K562 (cell line): ENCODE measurements around the gene ODC1. TPM values are rescaled to one million over a fixed set of nuclear protein-coding genes. Genes with fewer than 3 reads are reported as not detected.

Source experiments
- ATAC-seq: fragments of 200-7000 bp; cut with Tn5 transposase; 3 replicates; pipeline ENCODE4 v1.9.1; 2020; ENCODE audit warnings: moderate library complexity
- BruUV-seq: library from RNA; stranded (reverse); fragments of 400-500 nt; replicated peaks from 2 replicates; lab custom pipeline; 2021; lab: Mats Ljungman, UMichigan
- CTCF ChIA-PET: fragments of 300-600 bp; formaldehyde crosslinking; extraction: SDS; loops from one replicate; lab custom pipeline; 2021; ENCODE audit warnings: low intra/inter-chr PET ratio; lab: Yijun Ruan, JAX
- POLR2A ChIA-PET: fragments of 300-600, 350-650 bp; sonication (Branson Sonifier 250); formaldehyde crosslinking; extraction: SDS; loops from one replicate; lab custom pipeline; 2021; ENCODE audit warnings: antibody characterized with exemption, inconsistent platforms; lab: Yijun Ruan, JAX
- DNase-seq, 4 experiments: peaks; one replicate each; pipeline versions ENCODE4 v3.0.0 to v3.0.0-alpha.2; 2011 to 2018; ENCODE audit warnings: low spot score in 3 of 4, mixed read lengths in 3 of 4; ENCODE audit errors: extremely low read depth in 1 of 4
- FAIRE-seq: peaks from 2 replicates; lab custom pipeline; 2011; peaks lifted over from hg19 to GRCh38; lab: Jason Lieb, UNC
- H2AFZ ChIP-seq: 2 replicates; pipeline ENCODE4 v1.6.0; 2011; ENCODE audit warnings: low read depth, low read length, control low read depth, inconsistent platforms
- H3K27ac ChIP-seq: fragments of 200-600 bp; 3 replicates; pipeline ENCODE4 v1.8.0; 2011; ENCODE audit warnings: low read depth, mild to moderate bottlenecking, control low read depth, inconsistent platforms, low read length, moderate library complexity, mixed read lengths; ENCODE audit errors: extremely low read depth
- H3K27me3 ChIP-seq, 2 experiments: fragments of 300-600 bp in 1 of 2; 2 replicates in 1 of 2; 3 replicates in 1 of 2; pipeline versions ENCODE4 v1.6.0 to v1.8.0; 2011; ENCODE audit warnings: inconsistent platforms in 2 of 2, low read length in 2 of 2, mild to moderate bottlenecking in 1 of 2, mixed read lengths in 1 of 2, moderate library complexity in 1 of 2; ENCODE audit not compliant: control insufficient read depth in 2 of 2, insufficient read depth in 2 of 2
- H3K36me3 ChIP-seq: fragments of 300-600 bp; 3 replicates; pipeline ENCODE4 v1.8.0; 2011; ENCODE audit warnings: mild to moderate bottlenecking, low read length, inconsistent platforms; ENCODE audit not compliant: control insufficient read depth, insufficient read depth
- H3K4me1 ChIP-seq, 2 experiments: fragments of 200-600 bp in 1 of 2; replicated peaks in 1 of 2; 2 replicates in 1 of 2; 3 replicates in 1 of 2; pipeline versions ENCODE4 v1.5.1 to v1.8.0; 2011; ENCODE audit warnings: inconsistent platforms in 2 of 2, low read length in 2 of 2, mild to moderate bottlenecking in 1 of 2, mixed read lengths in 1 of 2, moderate library complexity in 1 of 2; ENCODE audit not compliant: control insufficient read depth in 2 of 2, insufficient read depth in 2 of 2
- H3K4me2 ChIP-seq: 2 replicates; pipeline ENCODE4 v1.6.1; 2011; ENCODE audit warnings: low read length, control low read depth, inconsistent platforms, mixed read lengths; ENCODE audit not compliant: insufficient read depth
- H3K4me3 ChIP-seq: fragments of 200-600 bp; sonication (generic), shearing (Covaris generic); 2 replicates; pipeline ENCODE4 v1.5.1; 2016; ENCODE audit warnings: control low read depth, inconsistent platforms
- H3K79me2 ChIP-seq: fragments of 200-600 bp; 3 replicates; pipeline ENCODE4 v1.8.0; 2011; ENCODE audit warnings: low read length, inconsistent platforms; ENCODE audit not compliant: control insufficient read depth, insufficient read depth
- H3K9ac ChIP-seq, 2 experiments: 2 replicates each; pipeline versions ENCODE4 v1.6.0 to v1.6.1; 2011; ENCODE audit warnings: low read depth in 2 of 2, low read length in 2 of 2, control low read depth in 1 of 2, inconsistent platforms in 1 of 2, mild to moderate bottlenecking in 1 of 2, mixed read lengths in 1 of 2; ENCODE audit not compliant: insufficient read depth in 1 of 2
- H3K9me1 ChIP-seq: one replicate; pipeline ENCODE4 v1.6.0; 2011; ENCODE audit warnings: inconsistent platforms, mild to moderate bottlenecking, low read length, moderate library complexity; ENCODE audit not compliant: control insufficient read depth, insufficient read depth
- H3K9me3 ChIP-seq: replicated peaks from 2 replicates; pipeline ENCODE4 v1.5.1; 2011; ENCODE audit warnings: low read depth, low read length, inconsistent platforms; ENCODE audit not compliant: control insufficient read depth, insufficient read depth
- H4K20me1 ChIP-seq: replicated peaks from 2 replicates; pipeline ENCODE4 v1.6.1; 2011; ENCODE audit warnings: low read length, inconsistent platforms, mixed read lengths; ENCODE audit not compliant: control insufficient read depth, insufficient read depth
- CBFA2T3 ChIP-seq: fragments of 450-650 bp; IDR thresholded peaks from 2 replicates; pipeline ENCODE4 v1.6.1; 2017
- KDM1A ChIP-seq, 2 experiments: fragments of 450-650 bp; IDR thresholded peaks; 2 replicates each; pipeline ENCODE4 v1.6.1; 2016; ENCODE audit warnings: mild to moderate bottlenecking in 2 of 2
- POLR2A ChIP-seq: fragments of 450-650 bp; conservative IDR thresholded peaks from 2 replicates; pipeline ENCODE4 v1.6.1; 2016
- ZNF143 ChIP-seq: sonication (generic); formaldehyde crosslinking; IDR thresholded peaks from 2 replicates; pipeline ENCODE4 v1.9.0; 2022; ENCODE audit warnings: mild to moderate bottlenecking, missing genetic modification reagents
- WGBS: fragments of 100-300 bp; shearing (Covaris generic); methylation state at CpG from one replicate; pipeline ENCODE4 v1.1.6; 2016; ENCODE audit warnings: low coverage, mixed read lengths; ENCODE audit not compliant: insufficient coverage; ENCODE audit errors: missing lambda C conversion rate; 5-methylcytosine and 5-hydroxymethylcytosine counted together
- in situ Hi-C: fragments of 300-500 bp; cut with MboI; formaldehyde crosslinking; loops from 4 replicates; pipeline ENCODE4 v1.15.0; 2018; ENCODE audit warnings: inconsistent platforms, mixed read lengths
- intact Hi-C: fragments of 100-400 bp; cut with micrococcal nuclease; formaldehyde crosslinking; loops from 2 replicates; pipeline ENCODE4 v1.14.2; 2022
- polyA plus RNA-seq, 8 experiments: library from polyadenylated mRNA; depleted of rRNA in 4 of 8; stranded (reverse) in 5 of 8; unstranded in 3 of 8; fragments of >200 nt; fragmentation: Nextera tagmentation in 2 of 8; fragmentation: Illumina TruSeq in 1 of 8; extraction: Ambion mirVana in 2 of 8; extraction: Trizol in 1 of 8; gene quantifications; 2 replicates each; pipeline versions ENCODE4 v1.2.1 to v1.2.3, GENCODE V29; 2011 to 2014; ENCODE audit warnings: inconsistent platforms in 1 of 8, missing spikeins in 1 of 8
- total RNA-seq, 7 experiments: library from RNA; depleted of rRNA in 6 of 7; stranded (reverse); fragments of >200 nt in 6 of 7; fragmentation: Illumina TruSeq in 2 of 7; extraction: Trizol in 2 of 7; gene quantifications; 2 replicates each; pipeline versions ENCODE4 v1.2.1 to v1.2.3, GENCODE V29; 2011 to 2021; ENCODE audit warnings: low replicate concordance in 1 of 7
- TF ChIP-seq, protein P1 (sequence below), 2 experiments: fragments of 450-650 bp in 1 of 2; sonication (generic) in 1 of 2; formaldehyde crosslinking in 1 of 2; IDR thresholded peaks in 1 of 2; conservative IDR thresholded peaks in 1 of 2; 2 replicates each; pipeline versions ENCODE4 v1.6.1 to v1.8.1; 2016 to 2023; ENCODE audit warnings: mild to moderate bottlenecking in 2 of 2, moderate library complexity in 2 of 2, inconsistent platforms in 1 of 2, missing genetic modification reagents in 1 of 2

ODC1 gene
- total and polyA plus RNA-seq, 9 of the 15 experiments (the other 6 are each of a cell fraction or from before 2014, with no cell fraction given) = 142 to 563 (median 457) TPM

DNA sequence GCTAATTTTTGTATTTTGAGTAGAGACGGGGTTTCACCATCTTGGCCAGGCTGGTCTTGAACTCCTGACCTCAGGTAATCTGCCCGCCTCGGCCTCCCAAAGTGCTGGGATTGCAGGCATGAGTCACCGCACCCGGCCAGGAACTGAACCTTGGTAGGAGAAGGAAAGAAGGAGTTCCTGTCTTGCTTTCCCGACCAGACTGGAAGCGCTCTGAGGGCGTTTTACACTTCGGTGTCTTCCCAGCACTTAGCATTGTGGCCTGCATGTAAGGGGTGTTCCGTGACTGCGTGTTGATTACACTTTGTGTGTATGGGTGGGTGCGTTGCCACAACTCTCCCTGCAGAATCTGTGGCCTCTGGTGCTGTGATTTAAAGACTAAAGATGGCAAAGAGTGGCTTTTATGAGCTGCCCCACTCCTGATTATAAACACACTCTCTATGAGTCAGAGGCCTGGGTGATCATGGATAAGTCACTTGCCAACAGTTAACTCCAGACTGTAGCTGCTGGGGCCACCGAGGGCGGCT lies 46.0 kb downstream of the ODC1 start:
- ChIA-PET POLR2A (interaction anchor here (0.6 to 0.7 kb wide), 2 partner anchors 24 to 99 kb away, joined by 3 read pairs; no protein-coding TSS in a partner anchor), CTCF (no interaction called here)
- DNase-seq (no peak), ATAC-seq (no peak), FAIRE-seq (no peak)
- 82% methylated on average over 11 of the region's 14 CpGs for WGBS
- no peak overlapping the region for H3K4me3 ChIP-seq
- H3K9me3 ChIP-seq = 0 out of 2 replicates have a peak, but pooled peaks cover 1% of the 10 kb centered on the region
- peak overlapping the region in 1 of 2 experiments; percentile 39; a peak in 1 of 4 replicates for H3K9ac ChIP-seq
- peaks cover 2% of the 10 kb centered on the region; the same call in 2 of the 3 replicates for H3K79me2 ChIP-seq
- peaks cover 28% of the 10 kb centered on the region; the same call in 2 of the 3 replicates for H3K36me3 ChIP-seq
- no peak overlapping the region for H3K27ac ChIP-seq
- TF ChIP-seq KDM1A (IDR thresholded peaks at IDR 0.05) (0 out of 4 replicates have a peak, but pooled peaks of 1 of the 2 experiments have one; percentile 19), POLR2A (no peak), CBFA2T3 (peak; percentile 34; the same call in 1 of the 2 replicates), ZNF143 (no peak)
- TF ChIP-seq, protein P1, sequence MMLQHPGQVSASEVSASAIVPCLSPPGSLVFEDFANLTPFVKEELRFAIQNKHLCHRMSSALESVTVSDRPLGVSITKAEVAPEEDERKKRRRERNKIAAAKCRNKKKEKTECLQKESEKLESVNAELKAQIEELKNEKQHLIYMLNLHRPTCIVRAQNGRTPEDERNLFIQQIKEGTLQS (IDR thresholded peaks at IDR 0.05) = 0 out of 2 replicates have a peak, but pooled peaks have one; percentile 19
- TF ChIP-seq, protein P1 (CRISPR knock-in tag; conservative IDR thresholded peaks at IDR 0.05) = no peak
- H2AFZ ChIP-seq = no peak overlapping the region
- H3K4me1 ChIP-seq = peaks cover 5 to 16% of the 10 kb centered on the region in 2 experiments; a peak in 4 of 5 replicates
- in situ Hi-C loops (loop anchor here (25.0 kb wide), 1 partner anchor 140 kb away; no protein-coding TSS in a partner anchor), intact Hi-C loops (no loop called here)
- H3K9me1 ChIP-seq = peaks cover 4% of the 10 kb centered on the region
- BruUV-seq = no TSS peak
- H4K20me1 ChIP-seq = no peaks in the 10 kb centered on the region
- no peaks in the 10 kb centered on the region for H3K27me3 ChIP-seq
- no peak overlapping the region for H3K4me2 ChIP-seq
